ENCODE measurements around the gene GABBR1.

DNA sequence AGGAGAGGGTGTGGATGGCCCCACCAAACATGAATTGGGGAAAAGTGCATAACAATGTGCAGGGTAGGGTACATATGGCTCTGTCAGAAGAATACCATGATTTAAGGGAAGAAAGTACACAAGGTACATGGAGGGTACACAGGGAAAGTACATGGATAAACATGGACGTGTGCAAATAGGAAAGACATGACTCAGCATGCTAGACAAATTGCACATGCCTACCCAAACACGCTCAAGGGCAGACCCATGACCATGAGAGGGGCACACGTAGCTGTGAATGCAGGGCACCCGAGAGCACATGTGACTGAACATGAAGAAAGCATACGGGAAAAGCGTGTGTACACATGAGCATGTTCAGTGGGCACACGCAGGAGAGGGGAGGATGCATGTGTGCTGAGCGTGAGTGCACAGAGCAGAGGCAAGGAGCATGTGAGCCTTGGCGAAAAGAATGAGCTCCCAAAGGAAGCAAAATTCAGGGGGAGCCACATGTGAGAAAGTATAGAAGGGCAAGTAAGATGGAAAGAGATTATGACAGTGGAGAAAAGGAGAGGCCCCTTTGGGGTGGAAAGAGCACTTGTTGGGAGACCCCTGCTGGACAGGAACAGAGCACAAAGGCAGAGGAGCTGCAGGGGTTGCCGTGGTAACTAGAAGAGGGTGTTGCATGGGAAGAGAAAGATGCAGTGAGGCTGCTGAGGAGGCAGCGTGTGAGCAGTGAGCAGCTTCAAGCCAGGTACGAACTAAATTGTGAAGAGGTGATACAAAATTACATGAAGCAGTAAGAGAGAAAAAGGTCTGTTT is 30.2 kb downstream of the GABBR1 start:
- TF ChIP-seq, protein P1, sequence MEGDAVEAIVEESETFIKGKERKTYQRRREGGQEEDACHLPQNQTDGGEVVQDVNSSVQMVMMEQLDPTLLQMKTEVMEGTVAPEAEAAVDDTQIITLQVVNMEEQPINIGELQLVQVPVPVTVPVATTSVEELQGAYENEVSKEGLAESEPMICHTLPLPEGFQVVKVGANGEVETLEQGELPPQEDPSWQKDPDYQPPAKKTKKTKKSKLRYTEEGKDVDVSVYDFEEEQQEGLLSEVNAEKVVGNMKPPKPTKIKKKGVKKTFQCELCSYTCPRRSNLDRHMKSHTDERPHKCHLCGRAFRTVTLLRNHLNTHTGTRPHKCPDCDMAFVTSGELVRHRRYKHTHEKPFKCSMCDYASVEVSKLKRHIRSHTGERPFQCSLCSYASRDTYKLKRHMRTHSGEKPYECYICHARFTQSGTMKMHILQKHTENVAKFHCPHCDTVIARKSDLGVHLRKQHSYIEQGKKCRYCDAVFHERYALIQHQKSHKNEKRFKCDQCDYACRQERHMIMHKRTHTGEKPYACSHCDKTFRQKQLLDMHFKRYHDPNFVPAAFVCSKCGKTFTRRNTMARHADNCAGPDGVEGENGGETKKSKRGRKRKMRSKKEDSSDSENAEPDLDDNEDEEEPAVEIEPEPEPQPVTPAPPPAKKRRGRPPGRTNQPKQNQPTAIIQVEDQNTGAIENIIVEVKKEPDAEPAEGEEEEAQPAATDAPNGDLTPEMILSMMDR (IDR thresholded peaks at IDR 0.05): no peak
- TF ChIP-seq POLR2AphosphoS5 (IDR thresholded peaks at IDR 0.05) (no peak), POLR2A (IDR thresholded peaks at IDR 0.05) (no peak)

All from breast epithelium (tissue), 3 donors.